GM19324 (cell line): Measurements from ENCODE around the gene ITPR2.
A peak's percentile ranks its signal among the peaks of the same experiment; 100 is the strongest.

Source experiments
- ATAC-seq: cut with Tn5 transposase; IDR thresholded peaks from one replicate; pipeline ENCODE4 v1.9.1; 2021; ENCODE audit warnings: mild to moderate bottlenecking, moderate library complexity; ENCODE audit not compliant: unreplicated experiment, low FRiP score

Gene ITPR2

GRCh38 chr12:26825459-26826016 lies 7.5 kb downstream of the ITPR2 start:
- ATAC-seq: no peak

GRCh38 chr12:26823390-26823789 lies 9.6 kb downstream of the ITPR2 start:
- ATAC-seq: no peak

GRCh38 chr12:26822026-26822425 lies 11.0 kb downstream of the ITPR2 start:
- ATAC-seq: no peak

- ATAC-seq: no peak
These were observed 11.7 kb downstream of the ITPR2 start for GRCh38 chr12:26821212-26821701.

- ATAC-seq: no peak
These were observed 14.4 kb downstream of the ITPR2 start for GRCh38 chr12:26818636-26819035.

- ATAC-seq: no peak
These were observed 14.8 kb downstream of the ITPR2 start for GRCh38 chr12:26818201-26818600.

- peak; percentile 90 for ATAC-seq
These were observed 15.8 kb downstream of the ITPR2 start for GRCh38 chr12:26817183-26817591.

GRCh38 chr12:26813812-26814211 lies 19.2 kb downstream of the ITPR2 start:
- ATAC-seq: no peak

- ATAC-seq: no peak
These were observed 22.7 kb downstream of the ITPR2 start for GRCh38 chr12:26810330-26810729.

- ATAC-seq: no peak
These were observed 23.2 kb downstream of the ITPR2 start for GRCh38 chr12:26809611-26810285.

- no peak for ATAC-seq
These were observed 24.1 kb downstream of the ITPR2 start for GRCh38 chr12:26808766-26809476.

- no peak for ATAC-seq
These were observed 25.7 kb downstream of the ITPR2 start for GRCh38 chr12:26807292-26807691.

GRCh38 chr12:26806556-26806955 lies 26.4 kb downstream of the ITPR2 start:
- no peak for ATAC-seq

GRCh38 chr12:26805401-26805971 lies 27.5 kb downstream of the ITPR2 start:
- no peak for ATAC-seq

GRCh38 chr12:26803552-26803951 lies 29.4 kb downstream of the ITPR2 start:
- ATAC-seq: no peak

- no peak for ATAC-seq
These were observed 31.5 kb downstream of the ITPR2 start for GRCh38 chr12:26801486-26801885.

- no peak for ATAC-seq
These were observed 32.1 kb downstream of the ITPR2 start for GRCh38 chr12:26800858-26801257.

GRCh38 chr12:26800347-26800746 lies 32.6 kb downstream of the ITPR2 start:
- no peak for ATAC-seq

GRCh38 chr12:26799741-26800140 lies 33.3 kb downstream of the ITPR2 start:
- ATAC-seq: no peak

GRCh38 chr12:26798640-26799039 lies 34.4 kb downstream of the ITPR2 start:
- no peak for ATAC-seq

- ATAC-seq: no peak
These were observed 35.0 kb downstream of the ITPR2 start for GRCh38 chr12:26798023-26798422.
